ENCODE data around the gene FOXD4L3.
"Not testable (repeated sequence)": the region's sequence is repeated elsewhere in the genome, so short reads cannot be mapped to it uniquely, and the experiment has no call there.

FOXD4L3 gene

GRCh38 chr9:68302567-68302966 is at the start of gene FOXD4L3:
Gene FOXD4L3 (plus strand): TSS chr9:68302867. CDS start chr9:68302952, 85 bp downstream.
- FAIRE-seq = not testable (repeated sequence)

- FAIRE-seq = not testable (repeated sequence)
Observed at GRCh38 chr9:68281041-68281440, 21.6 kb upstream of the FOXD4L3 start.

DNA sequence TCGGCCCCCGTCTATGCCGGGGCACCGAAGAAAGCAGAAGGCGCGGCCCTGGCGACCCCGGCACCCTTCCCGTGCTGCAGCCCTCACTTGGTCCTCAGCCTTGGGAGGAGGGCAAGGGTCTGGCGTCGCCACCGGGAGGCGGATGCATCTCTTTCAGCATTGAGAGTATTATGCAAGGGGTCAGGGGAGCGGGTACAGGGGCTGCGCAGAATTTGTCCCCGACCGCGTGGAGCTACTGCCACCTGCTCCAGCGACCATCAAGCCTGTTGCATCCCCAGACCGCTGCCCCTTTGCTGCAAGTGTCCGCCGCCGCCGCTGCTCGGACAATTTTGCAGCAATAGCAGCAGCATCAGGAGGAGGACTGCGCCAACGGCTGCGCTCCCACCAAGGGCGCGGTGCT is 1.1 kb downstream of the FOXD4L3 start:
- not testable (repeated sequence) for FAIRE-seq

DNA sequence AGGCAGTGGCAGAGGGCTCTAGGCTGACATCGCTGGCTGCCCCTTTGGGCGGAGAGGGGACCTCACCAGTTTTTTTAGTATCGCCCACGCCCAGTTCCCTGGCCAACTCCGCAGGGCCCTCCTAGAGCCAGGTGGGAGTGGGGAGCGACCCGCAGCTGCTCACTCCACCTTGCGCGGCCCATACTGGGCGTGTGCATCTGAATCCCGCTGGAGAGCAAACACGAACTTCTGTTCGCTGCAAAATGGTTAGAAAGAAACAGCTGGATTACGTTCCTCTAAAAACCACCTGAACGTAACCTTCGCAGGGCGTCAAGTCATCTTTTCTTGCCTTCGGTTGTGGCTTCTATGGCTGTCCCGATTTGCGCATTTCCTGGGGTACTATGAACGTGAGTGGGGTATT is 1.5 kb downstream of the FOXD4L3 start:
- FAIRE-seq = not testable (repeated sequence)

GRCh38 chr9:68304777-68305176 is 2.1 kb downstream of the FOXD4L3 start:
- not testable (repeated sequence) for FAIRE-seq

GRCh38 chr9:68305680-68306285 is 3.1 kb downstream of the FOXD4L3 start:
- not testable (repeated sequence) for FAIRE-seq

DNA sequence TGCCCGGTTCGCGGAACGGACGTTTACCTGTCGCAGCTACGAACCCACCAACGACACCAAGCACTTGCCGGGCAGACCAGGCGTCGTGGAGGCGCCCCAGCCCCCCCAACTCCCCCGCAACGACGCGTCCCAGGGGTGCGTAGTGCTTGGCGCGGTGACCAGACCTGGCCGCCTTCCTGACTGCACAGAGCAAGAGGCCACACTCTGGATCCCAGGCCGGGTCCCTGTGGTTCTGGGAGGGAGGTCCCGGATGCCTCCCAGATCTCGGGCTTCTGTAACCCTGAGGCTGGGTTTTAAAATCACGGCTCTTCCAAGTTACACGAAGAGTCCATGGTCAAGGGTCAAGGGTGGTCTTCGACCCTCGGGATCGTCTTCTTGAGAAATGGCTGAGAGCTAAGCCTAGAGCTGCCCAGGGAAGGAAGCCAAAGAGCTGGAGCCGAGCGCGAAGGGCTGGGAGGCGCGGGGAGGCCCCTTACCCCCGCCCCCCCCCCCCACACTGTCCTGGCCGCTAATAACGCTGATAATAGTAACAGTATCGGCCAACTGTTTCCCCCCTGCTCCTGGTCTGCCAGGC is 3.8 kb downstream of the FOXD4L3 start:
- FAIRE-seq = not testable (repeated sequence)

DNA sequence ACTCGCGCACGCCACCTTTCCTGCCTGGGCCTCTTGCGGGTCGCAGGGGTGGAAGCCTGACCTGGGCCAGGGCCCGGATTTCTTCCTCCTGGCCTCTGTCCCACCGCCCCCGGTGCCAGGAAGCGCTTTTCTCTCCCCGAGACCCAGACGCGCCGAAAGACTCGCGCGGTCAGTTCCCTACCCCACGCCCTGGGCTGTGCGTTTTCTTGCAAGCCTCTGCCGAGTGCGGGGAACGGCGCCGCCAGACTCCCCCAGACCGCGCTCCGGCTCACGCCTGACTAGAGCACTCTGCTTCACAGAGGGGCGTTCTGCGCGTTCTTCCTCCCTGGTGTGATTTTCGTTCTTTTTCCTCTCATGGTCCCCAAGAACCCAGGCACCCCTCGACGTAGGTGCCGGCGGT is 4.5 kb downstream of the FOXD4L3 start:
- not testable (repeated sequence) for FAIRE-seq

DNA sequence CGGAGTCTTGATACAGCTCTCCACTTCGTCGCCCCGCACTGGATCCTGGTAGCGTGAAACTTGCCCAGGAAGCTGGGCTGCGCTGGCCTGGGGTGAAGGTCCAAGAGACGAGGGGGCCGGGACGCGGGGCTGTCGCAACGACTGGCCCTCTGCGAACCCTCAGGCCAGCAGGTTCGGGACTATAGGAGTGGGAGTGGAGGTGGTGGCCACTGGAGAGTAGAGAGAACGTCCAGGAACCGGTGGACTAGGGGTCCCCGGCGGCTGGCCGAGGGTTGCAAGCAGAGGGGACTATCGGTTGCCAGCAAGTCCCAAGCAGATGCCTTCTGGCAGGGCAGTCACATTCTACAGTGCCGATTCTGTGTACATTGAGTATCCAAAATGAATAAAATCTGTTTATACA is 5.0 kb downstream of the FOXD4L3 start:
- FAIRE-seq = not testable (repeated sequence)

- FAIRE-seq = not testable (repeated sequence)
Observed at GRCh38 chr9:68311208-68311607, 8.5 kb downstream of the FOXD4L3 start.

DNA sequence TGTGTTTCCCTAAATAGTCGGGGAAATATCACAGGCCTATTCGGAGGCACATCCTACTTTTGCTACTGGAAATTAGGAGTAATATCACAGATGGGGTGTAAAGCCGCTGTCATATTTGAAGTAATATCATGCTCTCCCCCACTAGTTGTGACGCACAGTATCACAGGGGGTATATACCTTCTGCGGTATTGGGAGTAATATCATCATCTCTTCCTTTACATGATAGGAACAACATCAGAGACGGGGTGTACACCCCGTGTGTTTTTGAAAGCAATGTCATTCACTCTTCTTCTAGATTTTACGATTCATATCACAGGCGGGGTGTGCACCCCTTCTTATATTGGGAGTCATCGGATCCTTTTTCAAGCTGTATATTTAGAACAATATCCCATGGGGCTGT is 15.5 kb downstream of the FOXD4L3 start:
- FAIRE-seq = not testable (repeated sequence)

DNA sequence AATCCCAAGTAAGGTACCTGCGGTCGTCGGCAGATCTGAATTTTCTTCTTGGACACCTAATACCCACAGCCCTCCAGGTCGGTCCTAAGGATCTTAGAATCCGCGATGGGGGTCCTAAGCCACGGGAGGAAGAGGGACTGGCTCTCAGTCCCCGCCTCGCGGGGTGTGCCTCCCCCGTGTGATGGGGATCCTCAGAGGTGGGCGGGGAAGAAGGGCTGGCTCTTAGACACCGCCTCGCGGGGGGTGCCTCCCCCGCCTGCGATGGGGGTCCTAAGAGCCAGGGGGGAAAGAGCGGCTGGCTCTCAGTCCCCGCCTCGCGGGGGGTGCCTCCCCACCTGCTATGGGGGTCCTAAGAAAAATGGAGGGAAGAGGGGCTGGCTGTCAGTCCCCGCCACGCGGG is 21.1 kb downstream of the FOXD4L3 start:
- not testable (repeated sequence) for FAIRE-seq

- not testable (repeated sequence) for FAIRE-seq
Observed at GRCh38 chr9:68324518-68324917, 21.9 kb downstream of the FOXD4L3 start.

DNA sequence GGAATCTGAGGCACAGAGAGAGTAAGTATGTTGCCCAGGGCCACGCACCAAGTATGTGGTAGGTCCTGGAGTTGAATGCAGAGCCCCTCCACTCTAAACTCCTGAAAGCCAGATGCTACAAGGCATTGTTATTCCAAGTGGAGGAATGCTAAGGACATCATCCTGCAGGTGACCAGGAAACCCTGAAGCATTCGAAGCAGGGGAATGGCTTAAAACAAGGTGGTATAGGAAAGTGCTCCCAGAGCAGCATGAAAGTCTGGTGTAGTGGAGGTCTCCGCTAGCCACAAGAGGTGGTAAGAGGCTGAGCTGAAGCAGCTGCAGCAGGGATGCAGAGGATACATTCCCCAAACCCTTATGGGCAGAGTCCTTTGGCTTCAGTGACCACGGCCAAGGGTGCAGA is 26.4 kb downstream of the FOXD4L3 start:
- not testable (repeated sequence) for FAIRE-seq

DNA sequence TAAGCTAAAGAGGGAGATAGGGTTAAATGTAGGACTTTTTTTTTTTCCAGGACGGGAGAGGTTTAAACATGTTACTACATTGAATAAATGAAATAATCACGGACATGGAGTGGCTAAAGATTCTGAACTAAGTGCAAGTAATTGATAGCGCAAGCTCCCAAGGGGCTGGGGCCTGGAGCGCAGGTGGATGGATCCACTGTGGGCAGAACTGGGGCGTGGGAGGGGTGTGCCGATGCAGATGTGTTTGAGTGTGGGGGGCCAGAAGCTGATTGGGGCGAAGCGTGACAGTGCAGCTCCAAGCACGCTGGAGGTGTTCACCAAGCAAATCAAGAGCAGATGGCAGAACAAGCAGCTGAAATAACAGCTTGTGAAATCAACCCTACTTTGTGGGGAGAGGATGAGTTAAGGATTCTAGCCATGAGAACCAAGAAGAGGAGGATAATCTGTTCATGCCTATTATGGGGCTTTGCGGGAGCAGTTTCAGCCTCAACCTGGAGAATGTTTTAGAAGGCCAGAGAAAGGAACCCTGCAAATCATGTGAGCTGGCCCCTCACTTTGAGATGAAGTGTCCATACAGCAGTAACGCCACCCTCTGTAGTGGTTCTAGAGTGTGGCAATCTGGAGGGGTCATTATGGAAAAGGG is 28.0 kb downstream of the FOXD4L3 start:
- FAIRE-seq = not testable (repeated sequence)

- not testable (repeated sequence) for FAIRE-seq
Observed at GRCh38 chr9:68332122-68332521, 29.5 kb downstream of the FOXD4L3 start.

DNA sequence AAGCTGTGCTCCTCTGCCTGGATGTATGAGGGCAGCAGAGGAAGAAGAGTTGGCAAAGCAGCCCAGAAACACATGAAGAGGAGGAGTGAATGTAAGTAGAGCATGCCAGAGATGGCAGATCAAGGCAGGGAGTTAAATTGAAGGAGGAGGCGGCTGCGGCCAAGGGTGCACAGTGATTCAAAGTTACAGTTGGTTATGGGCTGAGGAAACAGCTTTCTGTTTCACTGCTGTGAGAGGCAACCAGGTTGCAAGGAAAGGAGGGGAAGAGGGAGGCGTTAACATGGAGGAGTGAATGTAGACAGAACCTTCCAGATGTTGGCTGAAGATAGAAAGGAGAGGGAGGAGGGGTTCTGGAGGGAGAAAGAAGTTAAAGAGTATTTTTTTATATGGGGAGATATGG is 33.3 kb downstream of the FOXD4L3 start:
- FAIRE-seq = not testable (repeated sequence)

- FAIRE-seq = not testable (repeated sequence)
Observed at GRCh38 chr9:68336639-68337339, 34.1 kb downstream of the FOXD4L3 start.

- not testable (repeated sequence) for FAIRE-seq
Observed at GRCh38 chr9:68338000-68338399, 35.3 kb downstream of the FOXD4L3 start.

- FAIRE-seq = not testable (repeated sequence)
Observed at GRCh38 chr9:68342265-68343025, 39.8 kb downstream of the FOXD4L3 start.

DNA sequence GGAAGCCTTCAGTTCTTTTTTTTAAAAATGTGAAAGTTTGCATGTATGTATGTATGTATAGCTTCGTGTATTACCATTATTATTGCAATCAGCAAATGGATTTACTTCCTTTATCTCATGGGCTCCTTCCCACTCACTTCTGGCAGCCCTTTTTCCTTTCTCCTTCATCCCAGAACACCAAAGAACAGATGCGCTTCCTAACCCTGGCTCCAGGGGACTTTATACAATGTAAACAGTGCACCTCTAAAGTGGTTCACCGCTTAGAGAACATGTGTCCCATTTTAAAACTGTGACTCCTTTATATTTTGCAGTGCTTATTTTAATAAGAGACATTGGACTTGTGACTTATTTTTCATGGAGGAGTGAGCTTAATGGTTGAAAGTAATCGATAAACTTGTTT is 40.6 kb downstream of the FOXD4L3 start:
- FAIRE-seq = not testable (repeated sequence)

GRCh38 chr9:68343992-68344391 is 41.3 kb downstream of the FOXD4L3 start:
- FAIRE-seq = not testable (repeated sequence)

DNA sequence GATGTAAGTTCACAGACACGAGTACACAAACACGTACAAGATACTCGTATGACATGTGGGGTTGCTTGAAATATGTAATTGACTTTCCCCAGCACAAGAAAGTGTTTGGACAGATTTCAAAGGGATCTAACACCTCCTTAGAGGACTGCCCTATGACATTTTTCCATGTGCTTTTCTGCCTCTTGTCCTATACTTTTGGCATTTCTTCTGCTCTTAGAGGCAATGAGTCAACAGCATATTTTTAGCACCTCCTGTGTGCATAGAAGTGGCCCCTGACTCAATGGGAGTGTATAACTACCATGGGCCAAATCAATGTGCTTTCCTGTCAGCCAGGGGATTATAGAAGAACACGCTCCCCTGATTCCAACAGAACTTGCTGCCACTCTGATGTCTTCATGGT is 49.0 kb downstream of the FOXD4L3 start:
- not testable (repeated sequence) for FAIRE-seq
